D341Med (cell line): ENCODE measurements around the gene TBC1D24.
A peak's percentile ranks its signal among the peaks of the same experiment; 100 is the strongest.

Source experiments
- DNase-seq: peaks from one replicate; pipeline ENCODE4 v3.0.0; 2012; ENCODE audit warnings: low spot score

The TBC1D24 gene

DNA sequence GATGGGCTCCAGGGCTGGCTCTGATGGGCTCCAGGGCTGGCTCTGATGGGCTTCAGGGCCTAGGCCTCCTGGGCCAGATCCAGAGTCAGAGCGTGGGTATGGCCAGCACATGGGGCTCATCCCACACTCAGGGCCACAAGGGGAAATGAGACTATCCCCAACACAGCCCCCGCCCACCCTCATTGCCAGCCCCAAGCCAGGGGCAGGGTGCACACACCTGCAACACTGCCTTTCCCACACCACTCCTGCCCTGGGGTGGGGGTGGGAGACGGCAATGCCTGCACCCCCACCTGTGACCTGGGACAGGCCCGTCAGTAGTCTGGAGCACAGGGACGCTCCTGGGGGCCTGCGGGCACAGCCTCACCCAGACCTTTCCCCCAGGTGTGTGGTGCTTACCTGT is 24.5 kb downstream of the TBC1D24 start:
- DNase-seq = no peak

DNA sequence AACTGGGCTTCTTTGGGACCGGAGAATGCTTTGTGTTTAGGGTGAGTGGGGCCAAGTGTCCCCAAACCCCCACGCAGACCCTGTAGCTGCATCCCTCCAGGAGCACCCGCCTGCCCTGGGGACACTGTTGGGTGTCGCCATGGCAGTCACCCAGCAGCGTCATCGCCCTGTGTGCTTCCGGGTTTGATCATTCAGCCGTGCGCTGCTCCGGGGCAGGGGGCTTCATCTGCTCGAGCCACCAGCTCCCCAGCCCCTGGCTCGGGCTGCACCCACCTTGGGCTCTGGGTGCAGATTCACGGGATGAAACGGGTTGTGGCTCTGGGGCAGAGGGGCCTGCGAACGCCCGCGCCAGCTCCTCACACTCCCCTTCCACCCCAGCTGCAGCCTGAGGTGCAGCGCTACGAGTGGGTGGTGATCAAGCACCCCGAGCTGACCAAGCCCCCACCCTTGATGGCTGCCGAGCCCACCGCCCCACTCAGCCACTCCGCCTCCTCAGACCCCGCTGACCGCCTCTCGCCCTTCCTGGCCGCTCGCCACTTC is 25.0 kb downstream of the TBC1D24 start:
- DNase-seq = no peak

DNA sequence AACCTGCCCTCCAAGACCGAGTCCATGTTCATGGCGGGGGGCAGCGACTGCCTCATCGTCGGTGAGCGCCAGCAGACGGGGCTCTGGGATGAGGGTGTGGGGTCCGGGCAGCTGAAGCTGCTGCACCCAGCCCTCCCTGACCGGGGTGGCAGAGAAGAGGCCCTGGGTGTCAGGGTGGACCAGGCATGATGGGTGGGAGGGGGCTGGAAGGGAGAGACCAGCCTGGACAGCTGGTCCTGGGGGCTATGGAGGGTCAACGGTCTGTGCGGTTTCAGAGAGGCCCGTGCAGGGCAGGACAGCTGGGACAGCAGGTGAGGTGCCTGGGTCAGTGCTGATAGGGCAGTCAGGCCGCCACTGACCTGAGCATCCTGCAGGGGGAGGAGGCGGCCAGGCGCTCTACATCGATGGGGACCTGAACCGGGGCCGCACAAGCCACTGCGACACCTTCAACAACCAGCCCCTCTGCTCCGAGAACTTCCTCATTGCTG is 25.5 kb downstream of the TBC1D24 start:
- no peak for DNase-seq

DNA sequence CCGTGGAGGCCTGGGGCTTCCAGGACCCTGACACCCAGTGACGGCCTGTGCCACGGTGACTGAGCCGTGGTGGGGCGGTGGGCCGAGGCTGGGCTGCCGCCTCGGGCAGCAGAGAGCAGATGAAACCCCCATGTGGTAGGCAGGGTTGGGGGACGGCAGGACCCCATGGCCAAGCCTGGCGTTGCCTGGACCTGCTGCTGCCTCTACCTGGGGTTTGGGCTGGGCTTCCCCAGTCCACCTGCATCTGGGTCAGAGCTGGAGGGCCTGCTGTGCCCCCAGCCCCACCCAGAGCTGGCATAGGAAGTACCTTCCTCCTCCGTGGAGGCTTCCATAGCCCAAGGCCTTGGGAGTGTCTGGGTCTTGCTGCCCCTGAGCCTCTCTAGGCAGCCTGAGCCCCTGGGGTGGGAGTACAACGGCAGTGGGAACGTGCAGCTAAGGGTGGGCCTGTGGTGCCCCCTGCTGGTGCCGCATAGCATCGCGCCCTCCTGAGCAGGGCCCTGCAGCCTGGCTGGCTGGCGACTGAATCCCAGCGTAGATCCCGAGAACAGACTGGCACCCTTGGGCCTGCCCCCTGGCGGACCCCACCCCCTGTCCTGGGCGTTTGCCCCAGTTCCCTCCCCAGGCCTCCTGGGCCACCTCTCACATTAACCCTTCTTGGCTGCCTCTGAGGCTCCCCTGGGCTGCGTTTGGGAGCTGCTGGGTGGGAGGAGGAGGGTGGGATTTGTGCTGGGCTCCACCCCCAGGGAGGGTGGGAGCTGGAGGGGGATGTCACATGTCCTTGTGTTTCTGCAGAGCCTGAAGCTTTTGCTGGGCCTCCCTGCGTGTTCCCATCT is 26.2 kb downstream of the TBC1D24 start:
- peak; percentile 91 for DNase-seq

DNA sequence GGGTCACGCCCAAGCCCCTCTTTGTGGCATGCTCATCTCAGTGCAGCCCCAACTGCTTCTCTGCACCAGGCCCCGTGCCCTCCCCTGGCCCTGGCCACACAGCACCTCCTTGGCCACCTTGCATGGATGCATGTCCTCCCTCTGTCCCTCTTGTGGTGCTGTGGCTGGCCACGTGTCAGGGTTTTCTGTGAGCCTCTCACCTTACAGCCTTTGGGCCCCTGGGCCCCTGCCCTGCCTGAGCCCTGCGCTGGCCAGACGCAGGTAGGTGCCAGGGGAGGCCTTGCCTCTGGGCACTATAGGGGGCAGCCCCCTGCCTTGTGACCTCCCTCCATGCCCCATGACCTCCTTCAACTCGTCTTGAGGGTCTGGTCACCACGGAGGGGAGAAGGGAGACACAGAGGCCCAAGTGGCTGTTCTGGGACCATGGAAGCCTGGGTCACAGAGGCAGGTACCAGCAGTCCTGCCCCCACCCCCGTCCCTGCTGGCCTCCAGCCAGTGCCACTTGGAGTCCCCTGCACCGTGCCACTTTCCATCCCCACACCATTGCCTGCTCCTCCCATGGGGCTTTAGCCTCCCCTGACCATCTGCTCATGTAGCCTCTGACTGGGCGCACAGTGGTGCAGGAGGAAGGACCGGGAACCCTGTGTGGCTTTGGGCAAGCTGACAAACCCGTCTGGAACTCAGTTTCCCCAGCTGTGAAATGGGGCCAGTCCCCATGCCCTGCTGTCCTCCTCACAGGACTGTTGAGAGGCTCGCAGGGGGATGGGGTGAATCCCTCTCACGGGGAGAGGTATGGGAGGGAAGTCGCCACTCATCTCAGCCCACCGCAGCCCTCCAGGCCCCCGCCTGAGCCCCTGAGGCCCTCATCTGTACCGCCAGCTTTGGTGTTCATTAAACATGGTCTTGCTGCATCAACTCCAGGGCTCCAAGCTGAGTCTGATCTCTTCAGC is 27.3 kb downstream of the TBC1D24 start:
- no peak for DNase-seq

DNA sequence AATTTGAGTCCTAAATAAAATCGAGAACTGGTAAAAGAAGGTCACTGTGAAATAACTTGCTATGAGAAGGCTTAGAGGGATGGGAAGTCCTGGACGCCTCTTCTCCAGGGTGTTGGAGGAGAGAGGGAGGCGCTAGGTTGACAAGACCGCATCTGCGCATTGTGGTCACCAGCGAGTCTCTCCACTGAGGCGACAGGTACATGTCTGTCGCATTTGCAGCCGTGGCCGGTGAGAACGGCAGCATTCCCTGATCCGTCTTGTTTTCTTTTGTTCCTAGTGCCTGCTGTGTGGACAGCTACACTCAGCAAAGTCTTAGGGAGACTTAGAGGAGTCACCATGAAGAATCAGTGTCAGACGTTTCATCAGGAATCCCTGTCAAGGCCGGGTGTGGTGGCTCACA is 30.8 kb downstream of the TBC1D24 start:
- no peak for DNase-seq

DNA sequence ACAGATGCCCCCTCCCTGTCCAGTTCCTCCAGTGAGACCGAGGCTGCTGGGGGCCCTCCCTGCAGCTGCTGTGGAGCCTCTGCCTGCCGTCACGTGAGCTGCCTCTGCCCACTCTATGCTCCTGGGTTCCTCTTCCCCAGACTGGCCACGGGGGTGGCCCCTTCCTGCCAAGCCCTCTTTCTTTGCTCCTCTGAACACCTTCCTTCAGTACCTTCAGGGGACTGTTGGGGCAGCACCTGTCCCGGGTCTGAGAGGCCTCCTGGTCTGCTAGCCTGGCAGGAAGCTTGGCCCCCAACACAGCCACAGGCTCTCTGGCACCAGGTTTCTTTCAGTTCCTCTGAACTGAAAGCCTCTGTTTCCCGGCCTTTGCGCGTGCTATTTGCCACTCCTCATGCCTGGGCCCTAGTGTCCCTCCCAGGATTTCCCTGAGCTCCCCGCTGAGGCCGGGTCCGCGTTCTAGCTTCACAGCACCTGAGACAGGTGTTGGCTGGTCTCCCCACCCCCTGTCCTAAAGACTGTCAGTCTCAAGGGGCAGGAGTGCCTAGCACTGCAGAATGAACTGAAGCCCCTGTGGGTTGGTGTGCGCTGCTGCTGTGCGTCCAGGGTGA is 32.2 kb downstream of the TBC1D24 start:
- no peak for DNase-seq

DNA sequence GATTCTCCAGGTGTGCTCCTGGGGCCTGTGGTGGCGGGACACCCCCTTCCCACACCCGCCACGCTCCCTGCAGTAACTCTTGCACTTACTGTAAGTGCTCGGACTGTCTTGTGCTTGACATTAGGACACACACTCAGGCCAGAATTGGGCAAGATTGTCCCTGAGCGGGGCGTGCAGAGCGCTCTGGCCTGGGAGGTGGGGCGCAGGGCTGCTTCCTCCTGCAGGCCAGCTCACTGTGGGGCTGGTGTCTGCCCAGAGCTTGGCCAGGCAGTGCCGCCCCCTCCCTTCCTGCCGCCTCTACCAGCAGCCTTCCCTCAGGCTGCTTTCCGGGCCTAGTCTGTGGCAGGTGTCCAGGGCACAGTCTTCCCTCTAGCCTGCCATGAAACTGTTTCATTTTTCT is 32.7 kb downstream of the TBC1D24 start:
- DNase-seq = no peak

DNA sequence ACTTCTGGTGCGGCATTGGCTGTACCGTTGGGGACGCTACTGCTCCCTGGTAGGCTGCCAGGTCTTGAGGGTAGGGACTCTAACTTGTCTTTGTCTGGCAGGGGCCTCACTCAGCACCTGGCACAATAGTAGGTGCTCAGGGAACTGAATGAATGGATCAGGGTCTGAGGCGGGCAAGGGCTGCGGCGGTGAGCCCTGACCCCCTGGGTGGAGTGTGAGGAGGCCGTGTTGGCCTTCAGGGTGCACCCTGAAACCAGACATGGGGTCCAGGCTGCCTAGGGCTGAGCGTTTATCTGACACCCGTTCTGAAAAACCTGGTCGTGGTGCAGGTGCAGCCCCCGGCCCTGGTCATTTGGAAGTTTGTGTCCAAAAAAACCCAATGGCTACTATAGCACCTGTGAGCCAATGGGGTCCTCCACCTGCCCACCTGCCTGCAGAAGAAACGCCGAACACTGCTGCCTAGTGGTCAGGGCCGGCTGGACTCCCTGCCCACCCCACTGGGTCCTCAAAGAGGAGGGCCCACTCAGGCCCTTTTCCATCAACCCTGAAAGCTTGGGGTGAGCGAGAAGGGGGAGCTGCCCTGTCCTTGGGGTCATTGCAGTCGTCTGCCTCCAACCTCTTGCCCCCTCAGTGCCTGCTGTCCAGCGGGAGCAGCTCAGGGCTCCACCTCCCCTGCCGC is 33.9 kb downstream of the TBC1D24 start:
- DNase-seq = no peak

DNA sequence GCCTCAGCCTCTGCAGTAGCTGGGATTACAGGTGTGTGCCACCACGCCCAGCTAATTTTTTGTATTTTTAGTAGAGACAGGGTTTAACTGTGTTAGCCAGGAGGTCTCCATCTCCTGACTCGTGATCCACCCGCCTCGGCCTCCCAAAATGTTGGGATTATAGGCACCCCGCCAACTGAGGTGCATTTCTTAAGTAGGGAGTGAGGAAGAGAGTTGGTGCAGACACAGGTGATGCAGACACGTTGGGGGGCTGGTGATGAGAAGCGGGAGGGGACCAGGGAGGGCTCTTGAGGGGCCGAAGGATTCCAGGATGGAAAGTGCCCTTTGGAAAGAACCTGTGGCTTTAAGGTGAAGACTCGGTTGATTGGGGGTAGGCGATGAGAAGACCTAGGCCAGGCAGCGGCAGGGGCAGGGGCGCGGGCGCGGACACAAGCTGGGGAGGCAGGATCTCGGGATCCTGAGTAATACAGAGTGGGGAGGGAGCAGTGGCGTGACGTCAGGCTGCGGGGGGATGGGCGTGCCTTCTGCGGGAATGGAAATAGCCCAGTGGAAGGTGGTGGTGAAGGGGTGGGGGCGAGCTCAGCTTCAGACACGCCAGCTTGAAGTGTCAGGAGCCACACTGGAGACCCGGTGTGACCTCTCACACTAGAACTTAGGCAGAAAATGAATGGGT is 36.3 kb downstream of the TBC1D24 start:
- no peak for DNase-seq

DNA sequence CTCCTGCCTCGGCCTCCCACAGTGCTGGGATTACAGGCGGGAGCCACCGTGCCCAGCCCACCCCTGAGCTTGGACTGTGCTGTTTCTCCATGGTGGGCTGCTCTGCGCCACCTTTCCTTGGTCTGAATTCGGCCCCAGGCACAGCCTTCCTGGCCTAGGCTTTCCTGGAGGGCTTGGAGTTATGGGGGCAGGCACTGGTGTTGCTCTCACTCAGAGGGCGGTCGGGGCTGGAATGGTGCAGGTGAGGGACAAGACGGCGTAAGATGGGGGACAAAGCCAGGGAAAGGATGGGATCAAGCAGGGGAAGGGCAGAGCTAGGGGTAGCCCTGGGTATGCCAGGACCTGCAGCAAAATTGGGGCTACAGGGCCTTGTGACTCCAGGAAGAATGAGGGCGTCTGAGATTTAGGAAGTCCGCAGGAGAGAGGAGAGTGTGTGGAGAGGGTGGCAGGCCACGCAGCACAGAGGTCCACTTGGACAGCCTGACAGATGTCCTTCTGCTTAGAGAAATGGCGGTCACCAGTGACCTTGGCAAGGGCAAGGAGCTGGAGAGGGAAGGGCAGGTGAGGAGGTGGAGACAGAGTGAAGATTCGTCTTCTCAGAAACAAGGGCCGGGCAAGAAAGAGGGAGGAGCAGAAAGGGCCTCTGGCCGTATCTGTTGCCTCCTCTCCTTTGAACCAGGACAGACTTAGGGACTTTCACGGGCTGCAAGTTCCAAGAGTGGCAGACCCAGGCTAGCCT is 37.2 kb downstream of the TBC1D24 start:
- no peak for DNase-seq

DNA sequence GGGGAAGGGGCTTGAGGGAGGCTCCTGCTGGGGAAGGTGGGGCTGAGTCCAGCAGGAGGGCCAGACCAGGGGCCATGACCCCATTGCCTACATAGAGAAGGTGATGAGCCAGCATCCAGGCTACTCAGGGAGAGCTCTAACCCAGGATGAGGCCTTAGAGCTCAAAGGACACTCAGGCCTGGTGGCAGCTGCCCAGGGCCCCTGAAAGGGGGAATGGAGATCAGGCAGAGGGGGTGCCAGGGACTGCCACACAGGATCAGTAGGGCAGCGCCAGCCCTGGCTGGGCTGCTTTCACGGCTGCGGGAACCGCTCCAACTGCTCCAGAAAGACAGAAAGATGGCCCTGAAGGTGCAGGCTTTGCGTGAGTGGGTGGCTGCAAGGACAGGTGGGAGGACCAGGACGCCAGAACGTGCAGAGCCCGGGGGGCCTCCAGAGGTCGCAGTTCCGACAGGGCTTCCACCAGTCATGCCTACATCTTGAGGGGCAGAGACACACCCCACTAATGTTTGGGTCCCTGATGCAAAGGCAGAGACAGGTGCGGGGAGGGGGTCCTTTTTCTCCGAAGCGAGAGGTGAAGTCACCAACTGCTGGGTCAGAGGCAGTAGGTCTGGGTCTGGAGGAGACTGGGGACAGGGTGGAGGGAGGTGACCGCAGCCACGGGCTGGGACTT is 37.9 kb downstream of the TBC1D24 start:
- DNase-seq = no peak

DNA sequence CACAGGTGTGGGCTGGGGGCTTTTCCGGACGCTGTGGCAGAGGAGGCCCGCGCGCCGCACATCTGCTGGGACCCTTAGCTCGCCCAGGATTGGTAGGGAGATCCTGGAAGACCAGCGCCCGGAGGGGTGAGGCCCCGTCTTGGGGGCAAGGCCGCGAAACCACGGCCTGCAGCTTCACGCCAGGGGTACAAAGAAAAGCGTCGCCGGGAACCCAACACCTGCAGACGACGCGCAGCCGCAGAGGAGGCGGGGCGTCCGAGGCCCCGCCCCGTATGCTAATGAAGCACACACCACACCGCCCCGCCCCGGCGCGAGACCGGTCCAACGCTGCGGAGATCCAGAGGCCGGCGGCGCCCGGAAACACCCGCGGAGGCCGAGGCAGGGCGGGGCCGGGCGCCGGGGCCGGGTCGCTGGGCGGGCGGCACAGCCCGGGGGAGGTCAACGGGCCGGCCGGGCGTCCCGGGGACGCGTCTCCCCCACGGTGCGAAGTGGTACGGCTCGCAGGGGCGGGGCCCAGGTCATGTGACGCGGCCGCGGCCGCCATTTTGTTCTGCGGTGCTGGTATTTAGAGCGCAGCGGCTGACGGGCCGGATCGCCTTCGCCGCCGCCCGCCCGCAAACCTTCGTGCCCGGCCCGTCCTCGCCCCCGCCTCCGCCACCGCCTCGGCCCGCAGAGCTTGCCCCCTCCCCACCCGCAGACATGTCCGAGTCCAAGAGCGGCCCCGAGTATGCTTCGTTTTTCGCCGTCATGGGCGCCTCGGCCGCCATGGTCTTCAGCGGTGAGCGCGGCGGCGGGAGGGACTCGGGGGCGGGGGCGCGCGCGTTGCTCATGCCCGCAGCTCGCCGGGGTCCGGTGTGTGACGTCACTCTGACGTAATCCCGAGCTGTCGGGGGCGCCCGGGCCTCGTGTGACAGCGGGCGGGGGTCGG is 38.7 kb downstream of the TBC1D24 start, which contains the start of gene ATP6V0C:
Gene ATP6V0C (plus strand): TSS at position 548 of the 928 bp plus-strand sequence. CDS start 152 bp downstream, at position 700.
- DNase-seq = peak; percentile 95

DNA sequence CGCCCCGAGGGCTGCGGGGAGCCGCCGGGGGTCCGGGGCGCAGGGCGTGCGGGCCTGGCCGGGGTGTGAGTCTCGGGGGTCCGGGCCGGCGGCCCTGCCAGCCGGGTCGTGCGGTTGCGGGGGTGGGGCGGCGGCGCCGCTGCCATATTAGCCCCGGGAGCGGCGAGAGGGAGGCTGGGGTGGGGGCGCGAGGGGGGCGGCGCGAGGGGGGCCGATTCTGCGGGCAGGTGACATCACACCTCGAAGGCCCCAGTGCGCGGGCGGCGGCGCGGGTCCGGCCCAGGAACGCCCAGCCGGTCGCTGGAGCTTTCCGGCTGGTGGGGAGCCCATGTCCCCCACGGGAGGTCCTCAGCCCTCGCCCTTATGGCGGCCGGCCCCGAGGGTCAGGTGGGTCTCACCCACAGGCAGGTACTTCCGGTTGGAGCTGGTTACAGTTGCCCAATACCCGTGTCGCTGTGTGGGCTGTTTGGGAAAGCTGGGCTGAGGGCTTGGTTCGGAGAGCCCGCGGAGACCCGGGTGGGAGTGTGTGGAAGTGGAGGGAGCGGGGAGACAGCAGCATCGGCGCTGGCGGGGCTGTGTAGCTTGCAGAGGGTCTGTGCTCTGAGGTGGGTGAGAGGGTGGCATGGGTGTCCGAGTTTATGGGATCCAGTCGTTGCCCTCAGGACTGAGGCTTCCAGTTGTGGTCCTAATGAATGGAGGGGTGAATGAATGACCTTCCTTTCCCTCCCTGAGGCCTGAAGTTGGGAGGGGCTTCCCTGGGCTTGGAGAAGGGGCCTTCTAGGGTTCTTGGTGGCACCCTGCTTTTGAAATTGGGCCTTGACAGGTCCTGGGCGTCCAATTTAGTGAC is 39.6 kb downstream of the TBC1D24 start:
- no peak for DNase-seq

DNA sequence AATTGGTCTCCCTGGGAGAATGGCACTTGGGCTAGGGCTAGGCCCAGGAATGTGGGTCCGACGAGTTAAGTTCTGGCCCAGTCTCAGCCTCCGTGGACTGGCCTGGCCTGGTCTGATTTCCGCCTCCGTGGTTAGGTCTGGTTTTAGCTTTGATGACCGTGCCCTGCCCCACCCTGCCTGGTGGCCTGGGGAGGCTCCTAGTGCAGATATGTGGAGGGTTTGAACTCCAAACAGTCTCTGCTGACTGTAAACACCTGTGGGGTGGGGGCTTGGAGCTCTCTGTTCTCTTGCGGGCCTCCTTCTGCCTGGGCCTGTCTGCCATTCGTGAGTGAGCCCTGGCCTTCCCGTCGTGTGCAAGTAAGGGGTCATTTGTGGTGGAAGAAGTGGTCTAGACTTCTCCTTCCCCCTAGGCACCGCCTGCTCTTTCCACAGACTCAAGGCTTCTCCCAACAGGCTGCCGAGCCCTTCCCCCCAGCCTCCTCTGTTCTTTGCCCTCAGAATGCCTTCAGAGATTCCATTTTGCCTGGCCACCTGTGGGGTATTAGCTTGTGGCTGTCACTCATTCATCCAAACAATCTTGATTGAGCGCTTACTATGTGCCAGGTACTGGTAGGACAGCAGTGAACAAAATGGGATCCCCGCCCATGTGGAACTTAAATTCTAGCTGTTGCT is 40.4 kb downstream of the TBC1D24 start:
- DNase-seq = no peak

DNA sequence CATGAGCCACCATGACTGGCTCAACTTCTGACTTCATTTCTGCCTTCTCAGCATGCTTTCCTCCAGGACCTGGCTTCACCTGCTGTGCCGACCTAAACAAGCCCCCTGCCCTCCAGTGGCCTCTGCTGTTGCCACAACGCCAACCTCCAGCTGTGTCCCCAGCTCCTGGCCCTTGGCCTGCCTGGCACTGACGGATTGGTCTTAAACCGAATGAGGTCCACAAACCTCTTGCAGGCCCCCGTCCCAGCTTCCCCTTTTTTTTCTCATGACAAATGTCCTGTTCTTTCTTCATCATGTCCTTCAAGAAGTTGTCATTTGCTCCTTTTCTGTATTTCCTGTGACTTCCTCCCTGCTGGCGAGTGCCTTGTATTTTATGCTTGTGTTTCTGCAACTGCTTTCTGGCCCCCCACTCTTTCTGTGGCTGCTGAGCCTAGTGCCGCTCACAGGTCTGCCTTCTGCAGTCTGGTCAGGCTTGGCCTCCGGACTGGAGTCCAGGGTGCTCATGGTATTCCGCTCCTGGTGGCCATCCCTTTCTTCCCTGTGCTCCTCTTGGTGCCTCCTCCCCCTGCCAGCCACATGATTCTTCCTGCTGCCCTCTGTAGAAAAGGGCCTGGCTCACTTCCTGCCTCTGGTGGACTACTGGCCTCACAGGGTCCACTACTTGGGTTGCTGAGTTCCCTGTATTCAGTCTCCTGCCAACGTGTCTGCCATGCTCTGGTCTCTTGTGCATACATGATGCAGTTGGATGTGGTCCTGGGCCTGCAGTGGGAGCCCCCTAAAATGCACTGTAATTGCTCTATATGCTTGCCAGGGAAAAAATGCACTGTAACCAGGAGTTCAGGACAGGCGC is 41.7 kb downstream of the TBC1D24 start:
- DNase-seq = no peak
